SK-N-DZ (cell line): ENCODE data around the gene IDNK.

Experiments
- DNase-seq: peaks from one replicate; pipeline ENCODE4 v3.0.0-alpha.2; 2015; ENCODE audit warnings: low spot score

Gene IDNK

DNA sequence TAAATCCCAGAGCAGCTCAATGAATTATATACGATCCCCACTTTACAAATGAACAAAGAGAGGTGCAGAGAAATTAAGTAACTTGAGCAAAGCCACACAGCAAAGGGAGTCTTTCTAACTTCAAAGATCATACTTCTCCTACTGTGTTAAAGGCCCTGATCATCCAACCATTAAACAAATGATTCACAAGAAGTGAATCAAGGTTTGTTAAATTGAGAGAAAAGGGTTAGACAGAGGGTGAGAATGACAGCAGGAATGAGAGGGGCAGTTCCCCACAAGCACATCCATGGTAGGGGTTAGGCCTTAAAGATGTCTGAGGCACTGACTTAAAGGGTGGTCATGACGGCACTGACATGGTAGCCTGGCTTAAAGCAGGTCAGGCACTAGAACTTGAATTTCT is 10.7 kb downstream of the IDNK start:
- no peak for DNase-seq

DNA sequence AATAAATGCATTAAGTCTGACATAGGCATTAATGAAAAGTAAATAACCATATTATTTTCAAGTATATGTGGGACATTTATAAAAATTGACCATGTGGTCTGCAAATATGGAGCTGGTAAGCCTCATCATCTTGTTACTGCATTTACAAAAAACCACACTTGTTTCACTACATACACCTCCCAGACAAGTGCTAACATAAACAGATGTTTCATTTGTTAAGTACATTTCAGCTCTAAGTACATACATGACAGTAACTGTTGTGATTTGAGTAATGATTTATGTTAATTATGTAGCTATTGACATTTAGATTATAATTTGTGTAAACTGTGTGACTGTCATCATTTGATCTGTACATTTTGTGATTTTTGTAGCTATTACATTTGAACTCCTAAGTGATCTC is 13.9 kb downstream of the IDNK start:
- DNase-seq = no peak

DNA sequence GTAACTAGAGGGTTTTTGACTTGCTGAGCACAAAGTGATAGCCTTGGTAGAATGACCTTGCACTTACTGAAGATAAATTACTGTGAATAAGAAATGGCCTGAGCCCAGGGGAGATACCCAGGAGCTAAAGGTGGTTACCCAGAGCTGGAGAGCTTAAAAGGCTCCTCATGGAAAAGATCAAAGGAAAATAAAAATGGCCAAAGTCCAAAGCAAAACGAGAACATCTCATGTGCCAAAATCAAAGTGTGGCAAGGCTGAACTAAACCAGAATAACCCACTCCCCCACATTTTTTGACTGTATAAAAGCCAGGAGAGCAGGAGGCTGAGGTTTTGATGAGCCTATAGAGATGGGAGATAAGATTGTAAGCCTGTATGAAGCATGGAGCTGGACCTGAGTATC is 14.4 kb downstream of the IDNK start:
- no peak for DNase-seq

DNA sequence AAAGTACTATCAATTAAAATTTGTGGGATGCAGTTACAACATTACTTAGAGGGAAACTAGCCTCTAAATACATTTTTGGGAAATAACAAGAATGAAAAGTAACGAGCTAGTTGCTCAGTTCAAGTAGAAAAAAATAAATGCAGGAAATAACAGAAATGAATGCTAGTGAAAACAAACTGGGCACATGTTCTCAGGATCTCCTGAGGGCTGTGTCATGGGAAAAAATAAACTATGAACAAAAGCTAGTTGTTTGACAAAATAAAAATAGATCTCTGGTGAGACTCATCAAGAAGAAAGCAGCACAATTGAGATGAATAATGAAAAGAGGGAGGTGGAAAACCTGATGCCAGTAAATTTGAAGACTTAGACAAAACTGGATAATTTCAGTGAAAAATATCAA is 16.3 kb downstream of the IDNK start:
- DNase-seq = no peak

DNA sequence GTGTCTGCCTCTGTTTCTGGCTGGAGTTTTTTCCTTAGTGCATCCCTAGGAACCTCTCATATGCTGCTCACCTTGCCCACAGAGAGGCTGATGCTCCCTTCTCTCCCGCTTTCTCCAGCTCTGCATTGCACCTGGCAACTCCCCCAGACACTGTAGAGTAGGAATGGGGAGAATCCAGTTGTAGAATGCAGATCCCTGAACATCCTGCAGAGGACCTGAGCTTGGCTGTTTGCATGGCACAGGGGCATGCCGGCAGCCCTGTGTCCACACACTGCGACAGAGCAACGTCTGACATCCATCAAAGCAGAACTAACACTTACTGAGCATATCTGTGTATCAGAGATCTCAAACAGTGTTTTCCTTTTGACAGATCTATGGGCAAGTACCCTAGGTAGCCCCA is 19.9 kb downstream of the IDNK start:
- no peak for DNase-seq

DNA sequence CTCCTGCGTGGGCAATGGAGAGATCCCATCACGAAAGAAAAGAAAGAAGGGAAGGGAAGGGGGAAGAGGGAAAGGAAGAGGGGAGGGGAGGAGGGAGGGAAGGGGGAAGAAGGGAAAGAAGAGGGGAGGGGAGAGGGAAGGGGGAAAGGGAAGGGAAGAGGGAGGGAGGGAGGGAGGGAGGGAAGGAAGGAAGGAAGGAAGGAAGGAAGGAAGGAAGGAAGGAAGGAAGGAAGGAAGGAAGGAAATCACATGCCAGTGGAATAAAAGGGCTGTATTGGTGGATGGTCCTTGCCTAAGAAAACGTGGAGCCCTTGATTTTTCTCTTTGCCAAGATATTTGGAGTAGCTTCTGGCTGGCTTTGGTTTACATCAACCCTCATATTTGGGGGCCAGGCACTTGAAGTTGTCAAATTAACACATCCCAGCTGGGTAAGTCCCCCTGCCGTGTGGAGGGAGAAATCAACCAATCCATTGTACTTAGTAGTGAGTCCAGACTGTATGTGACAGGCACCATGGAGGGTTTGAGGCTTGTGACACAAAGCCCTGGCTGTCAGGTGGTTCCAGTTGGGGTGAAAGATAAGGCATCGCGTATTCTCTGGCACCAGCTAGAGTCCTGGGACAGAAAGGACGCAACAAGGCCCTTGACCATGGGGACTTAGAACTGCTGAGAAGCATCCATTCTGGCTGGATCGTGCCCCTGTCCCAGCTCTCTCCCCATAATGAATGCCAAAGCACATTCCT is 23.7 kb downstream of the IDNK start:
- no peak for DNase-seq

DNA sequence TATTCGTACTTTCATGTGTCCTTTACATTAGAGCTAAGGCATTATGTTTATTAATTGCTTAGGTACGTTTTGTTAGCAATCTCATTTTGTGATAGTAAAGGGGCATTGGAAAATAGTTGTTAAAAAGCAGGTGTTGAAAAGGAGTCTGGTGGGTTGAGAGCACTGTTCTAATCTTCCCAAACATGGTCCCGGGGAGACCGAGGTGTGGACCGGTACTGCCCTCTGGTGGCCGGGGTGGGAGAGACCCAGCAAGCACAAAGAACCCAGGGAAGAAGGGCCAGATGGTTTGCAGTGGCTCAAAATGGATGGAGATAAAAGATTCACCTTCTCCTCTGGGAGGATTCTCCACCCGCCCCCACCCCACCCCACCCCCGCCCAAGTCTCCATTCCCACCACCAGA is 26.1 kb downstream of the IDNK start:
- peak; percentile 45 for DNase-seq

DNA sequence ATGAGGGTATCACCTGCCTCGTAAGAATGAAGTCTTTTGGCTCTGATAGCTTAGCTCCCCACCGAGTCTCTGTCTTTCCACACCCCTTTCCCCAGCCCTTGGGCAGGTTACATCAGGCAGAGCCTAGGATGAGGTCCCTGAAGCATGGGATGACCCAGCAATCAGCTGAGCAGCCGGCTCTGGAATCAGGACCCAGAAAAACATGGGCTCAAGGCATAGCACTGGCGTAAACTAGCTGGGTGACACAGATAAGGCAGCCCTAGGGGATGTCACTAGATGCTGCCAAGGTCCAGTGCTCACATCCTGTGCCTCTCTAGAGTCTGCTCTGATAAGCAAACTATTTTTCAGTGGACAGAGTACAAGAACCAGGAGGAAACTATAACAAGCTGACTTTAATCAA is 26.6 kb downstream of the IDNK start:
- DNase-seq = no peak

DNA sequence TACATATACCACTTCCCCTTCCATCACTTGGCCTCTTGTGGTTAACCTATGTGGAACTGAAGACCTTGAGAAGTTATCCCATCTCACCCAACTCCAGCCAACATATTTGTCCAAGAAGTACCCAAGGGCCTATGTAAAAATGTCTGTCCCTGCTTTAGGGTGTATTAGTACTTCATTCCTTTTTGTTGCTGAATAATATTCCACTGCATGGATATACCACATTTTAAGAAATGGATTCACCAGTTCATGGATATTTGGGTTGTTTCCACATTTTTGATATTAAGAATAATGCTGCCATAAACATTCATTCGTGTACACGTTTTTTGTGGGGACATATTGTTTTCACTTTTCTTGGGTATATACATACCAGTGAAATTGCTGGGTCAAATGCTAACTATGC is 28.6 kb downstream of the IDNK start:
- no peak for DNase-seq

DNA sequence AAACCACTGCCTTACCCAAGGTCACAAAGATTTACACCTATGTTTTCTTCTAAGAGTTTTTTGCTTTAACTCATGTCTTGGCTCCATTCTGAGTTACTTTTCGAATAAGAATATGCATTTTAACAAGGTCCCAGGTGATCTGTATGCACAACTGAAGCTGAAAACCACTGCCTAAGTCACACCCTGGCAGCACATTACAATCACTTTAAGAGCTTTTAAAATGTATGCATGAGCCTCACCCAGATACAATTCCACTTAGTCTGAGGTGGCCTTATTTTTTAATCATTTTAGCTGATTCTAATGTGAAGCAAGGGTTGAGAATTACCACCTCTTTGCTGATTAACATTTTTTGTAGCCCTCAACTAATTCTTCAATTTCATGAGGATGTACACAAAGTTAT is 29.5 kb downstream of the IDNK start:
- no peak for DNase-seq

DNA sequence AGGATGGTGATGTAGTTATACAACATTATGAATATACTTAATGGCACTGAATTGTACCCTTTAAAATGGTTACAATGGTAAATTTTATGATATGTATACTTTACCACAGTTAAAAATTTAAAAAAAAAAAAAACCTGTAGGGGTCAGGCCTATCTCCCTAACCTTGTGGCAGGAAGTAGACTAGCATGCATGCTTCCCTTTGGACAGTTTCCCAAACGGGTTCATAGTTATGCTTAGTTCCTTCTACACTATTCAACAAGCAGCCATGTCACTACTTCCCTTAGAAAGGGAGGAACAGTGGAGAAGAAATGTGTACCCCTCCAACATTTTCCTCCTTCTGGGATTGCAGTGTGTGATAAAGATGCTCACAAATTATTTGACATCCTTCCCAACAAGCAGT is 32.5 kb downstream of the IDNK start:
- no peak for DNase-seq

DNA sequence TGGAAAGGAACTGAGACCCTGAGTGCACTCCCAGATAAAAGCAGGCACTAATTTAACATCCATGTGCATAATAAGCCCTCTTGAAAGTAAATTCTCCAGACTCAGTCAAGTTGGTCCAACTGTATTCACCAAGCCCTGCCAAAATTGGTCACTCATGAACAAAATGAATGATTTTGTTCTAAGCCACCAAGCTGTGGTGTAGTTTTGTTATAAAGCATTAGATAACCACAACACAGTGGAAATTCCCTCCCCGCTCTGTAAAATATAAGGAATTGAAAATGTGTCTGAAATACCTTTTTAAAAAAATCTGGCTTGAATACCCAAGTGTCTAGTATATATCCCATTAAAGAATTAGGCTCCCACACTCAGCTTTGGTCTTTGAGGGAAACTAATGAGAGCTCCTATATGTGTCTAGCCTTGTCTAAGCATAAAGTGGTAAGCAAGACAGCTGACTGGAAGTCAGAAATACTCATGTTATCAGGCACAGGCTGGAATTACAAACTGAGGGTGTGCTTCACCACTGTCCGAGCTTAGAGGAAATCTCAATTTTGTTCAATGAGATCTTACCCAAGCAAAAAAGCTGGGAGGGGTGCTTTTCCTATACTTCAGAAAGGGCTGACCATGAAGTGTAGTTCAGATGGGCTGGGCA is 33.2 kb downstream of the IDNK start:
- no peak for DNase-seq

DNA sequence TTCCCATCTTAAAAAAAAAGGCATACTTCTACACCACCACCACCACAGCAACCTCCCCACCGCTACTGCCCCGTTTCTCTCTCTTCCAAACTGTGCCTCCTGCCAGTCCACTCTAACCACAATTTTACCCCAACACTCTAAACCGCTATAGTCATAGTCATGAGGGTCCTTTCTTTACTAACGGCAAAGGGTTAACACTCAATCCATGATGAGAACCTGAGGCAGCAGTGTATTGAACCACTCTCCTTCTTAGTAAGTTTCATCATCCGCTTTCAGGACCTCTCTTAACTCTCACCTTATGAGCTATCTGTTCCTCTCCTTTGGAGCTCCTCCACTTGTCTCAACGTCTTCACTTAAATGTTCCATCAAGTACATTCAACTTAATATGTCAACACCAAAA is 34.0 kb downstream of the IDNK start:
- DNase-seq = no peak

DNA sequence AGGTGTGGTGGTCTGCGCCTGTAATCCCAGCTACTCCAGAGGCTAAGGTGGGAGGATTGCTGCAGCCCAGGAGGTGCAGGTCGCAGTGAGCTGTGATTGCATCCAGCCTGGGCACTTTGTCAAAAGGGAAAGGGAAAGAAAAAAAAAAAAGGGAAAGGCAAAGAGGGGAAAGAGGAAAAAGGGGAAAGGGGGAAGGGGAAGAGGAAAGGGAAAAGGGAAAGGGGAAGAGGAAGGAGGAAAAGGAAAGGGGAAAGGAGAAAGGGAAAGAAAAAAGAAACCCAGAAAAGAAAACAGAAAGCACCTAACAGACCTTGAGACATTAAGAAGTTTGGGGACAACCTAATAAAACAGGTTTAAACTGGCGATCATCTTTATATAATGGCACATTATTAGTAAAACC is 40.0 kb downstream of the IDNK start:
- no peak for DNase-seq

DNA sequence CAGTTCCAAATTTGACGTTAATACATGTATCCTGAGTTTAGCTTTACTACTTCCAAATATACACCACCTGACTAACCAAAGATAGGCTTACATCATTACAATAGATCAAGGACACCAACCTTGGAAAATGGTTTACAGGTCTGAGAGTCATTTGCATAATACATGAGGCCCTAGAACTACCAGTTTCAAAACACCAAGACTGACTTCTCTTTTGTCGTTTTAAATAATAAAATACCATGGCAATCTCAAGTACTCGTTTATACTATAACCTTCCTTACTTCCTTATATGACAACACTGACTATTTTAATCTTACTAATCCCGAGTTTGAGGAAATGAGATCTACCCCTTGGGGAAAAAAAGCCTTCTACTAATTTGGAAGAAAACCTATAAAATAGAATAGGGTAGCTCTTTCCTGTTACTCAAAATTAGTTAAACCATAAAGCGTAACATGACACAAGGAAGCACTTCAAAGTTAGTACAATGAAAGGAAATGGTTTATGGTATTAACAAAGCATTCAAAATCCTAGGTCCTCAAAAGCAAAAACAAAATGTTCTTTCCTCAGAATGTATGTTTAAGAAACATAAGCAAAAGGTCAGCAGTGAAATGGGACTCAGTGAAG is 42.7 kb downstream of the IDNK start:
- no peak for DNase-seq

DNA sequence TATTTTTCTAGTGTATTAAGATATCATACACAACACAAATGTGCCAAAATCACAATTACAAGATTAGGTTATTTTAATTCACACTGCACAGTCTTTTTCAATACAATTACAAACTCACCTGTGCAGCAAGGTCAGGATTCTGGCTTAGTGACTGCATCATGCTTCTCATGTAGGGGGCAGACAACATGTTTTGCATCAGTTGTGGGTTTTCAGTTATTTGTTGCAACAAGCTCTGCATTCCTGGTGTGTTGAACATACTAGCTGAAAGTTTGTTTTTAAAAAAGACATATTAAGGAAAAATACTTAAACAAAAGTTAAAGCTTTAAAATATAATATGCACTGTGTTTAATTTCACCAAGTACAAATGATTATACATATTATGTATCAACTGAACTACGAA is 46.1 kb downstream of the IDNK start:
- no peak for DNase-seq

DNA sequence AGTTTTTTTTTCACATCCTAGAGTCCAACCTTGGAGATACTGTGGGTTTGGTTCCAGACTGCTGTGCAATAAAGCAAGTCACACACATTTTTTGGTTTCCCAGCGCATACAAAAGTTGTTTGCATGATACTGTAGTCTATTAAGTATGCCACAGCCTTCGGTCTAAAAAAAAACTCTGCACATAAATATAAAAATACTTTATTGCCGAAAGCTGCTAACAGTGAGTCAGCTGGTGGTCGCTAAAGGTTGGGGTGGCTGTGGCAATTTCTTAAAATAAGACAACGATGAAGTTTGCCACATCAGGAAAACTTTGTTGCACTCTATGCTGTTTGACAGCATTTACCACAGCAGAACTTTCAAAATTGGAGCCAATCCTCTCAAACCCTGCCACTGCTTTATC is 47.4 kb downstream of the IDNK start:
- no peak for DNase-seq

DNA sequence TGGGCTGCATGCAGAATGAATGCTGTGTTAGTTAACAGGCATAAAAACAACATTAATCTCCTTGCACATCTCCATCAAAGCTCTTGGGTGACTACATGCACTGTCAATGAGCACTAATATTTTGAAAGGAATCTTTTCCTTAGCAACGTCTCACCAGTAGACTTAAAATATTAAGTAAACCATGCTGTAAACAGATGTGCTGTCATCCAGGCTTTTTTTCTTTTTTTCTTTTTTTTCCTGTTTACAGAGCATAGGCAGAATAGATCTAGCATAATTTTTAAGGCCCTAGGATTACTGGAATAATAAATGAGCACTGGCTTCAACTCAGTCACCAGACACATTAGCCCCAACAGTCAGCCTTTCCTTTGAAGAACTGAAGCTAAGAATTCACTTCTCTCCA is 48.5 kb downstream of the IDNK start:
- no peak for DNase-seq

DNA sequence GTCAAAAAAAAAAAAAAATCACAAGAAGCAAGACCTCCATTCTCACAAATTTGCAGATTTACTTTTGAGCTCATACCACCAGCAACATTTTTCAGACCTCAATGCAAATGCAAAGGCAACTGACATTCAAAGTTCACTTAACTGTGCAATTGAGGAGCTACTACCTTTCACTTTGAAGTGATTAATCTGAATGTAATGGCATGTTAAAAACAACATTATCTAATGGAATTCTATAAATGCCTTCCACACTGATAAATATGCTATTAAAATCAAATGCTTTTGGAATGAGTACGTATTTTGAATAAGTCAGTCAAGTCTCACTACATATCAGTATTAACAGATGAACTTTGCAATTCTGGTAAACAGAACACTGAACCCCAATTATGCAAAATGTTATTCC is 52.5 kb downstream of the IDNK start:
- no peak for DNase-seq

DNA sequence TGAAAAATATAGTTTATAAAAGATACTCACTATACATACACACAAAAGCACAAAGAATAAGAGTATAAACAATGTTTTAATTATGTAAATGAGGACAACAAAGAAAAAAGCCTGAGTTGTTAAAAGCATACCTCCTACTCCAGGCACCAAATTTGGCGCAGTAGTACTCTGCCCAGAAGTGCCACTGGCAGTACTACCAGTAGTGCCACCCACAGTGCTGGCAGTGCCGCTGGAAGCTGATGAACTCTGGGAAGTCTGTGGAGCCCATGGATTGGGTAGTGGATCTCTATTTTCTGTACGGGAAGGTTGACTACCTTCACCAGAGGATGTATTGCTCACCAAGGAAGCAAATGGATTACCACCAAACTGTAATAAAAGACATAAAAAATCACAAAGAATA is 54.7 kb downstream of the IDNK start:
- DNase-seq = no peak

DNA sequence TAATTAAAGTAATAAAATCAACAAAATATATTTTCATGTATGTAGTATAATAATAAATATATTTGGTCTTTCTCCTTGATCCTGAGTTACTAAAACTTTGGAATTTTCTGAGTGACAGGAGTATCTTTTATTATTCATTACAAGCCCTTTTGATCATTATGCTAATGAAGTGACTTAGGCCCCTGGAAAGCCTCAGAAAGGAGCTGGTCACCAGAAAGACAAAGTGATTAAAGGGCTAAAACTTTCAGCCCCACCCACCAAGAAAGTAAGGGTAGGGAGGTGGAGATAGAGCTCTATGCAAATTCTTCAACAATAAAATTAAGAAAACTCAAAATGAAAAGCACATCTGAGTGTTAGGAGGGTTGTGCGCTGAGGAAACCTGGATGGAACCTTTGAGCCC is 57.3 kb downstream of the IDNK start:
- no peak for DNase-seq

DNA sequence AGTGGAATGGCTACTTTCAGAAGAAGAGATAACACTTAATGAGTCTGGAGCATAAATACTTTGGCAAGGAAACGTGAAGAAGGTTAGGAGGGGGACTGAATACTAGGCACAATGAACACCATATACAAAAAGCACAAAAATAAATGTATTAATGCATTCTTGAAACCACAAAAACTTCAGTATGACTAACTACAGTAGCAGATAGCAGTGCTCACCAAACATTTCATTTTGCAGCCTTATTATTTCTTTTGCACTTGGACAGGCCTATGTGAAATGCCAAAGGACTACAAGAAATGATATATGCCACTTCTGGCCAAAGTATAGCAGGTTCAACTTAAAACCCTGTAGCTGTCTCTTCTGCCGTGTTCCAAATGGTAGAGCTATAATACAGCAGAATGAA is 58.5 kb downstream of the IDNK start:
- DNase-seq = no peak

DNA sequence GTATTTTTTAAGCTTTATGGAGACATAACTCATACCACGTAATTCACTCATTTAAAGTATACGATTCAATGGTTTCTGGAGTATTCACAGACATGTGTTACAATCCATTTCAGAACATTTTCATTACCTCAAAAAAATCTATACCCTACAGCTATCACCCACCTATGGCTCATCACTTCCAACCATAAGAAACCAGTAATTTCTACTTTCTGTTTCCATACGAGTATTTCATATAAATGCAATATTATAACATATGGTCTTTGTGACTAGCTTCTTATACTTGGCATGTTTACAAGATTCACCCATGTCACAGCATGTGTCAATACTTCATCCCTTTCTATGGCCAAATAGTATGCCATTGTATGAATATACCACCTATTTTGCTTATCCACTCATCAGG is 66.0 kb downstream of the IDNK start:
- no peak for DNase-seq
